Measurements from ENCODE around the gene METAP2.

The METAP2 gene

GRCh38 chr12:95544756-95545155 is 70.8 kb downstream of the METAP2 start:
- peaks cover 19% of the 10 kb centered on the region for H3K27me3 Mint-ChIP-seq (ENCODE audit: low read depth)
- H3K9me3 Mint-ChIP-seq: peaks cover 6% of the 10 kb centered on the region
- peaks cover 20% of the 10 kb centered on the region for H3K4me1 Mint-ChIP-seq (ENCODE audit: low read depth)
- no peak overlapping the region for H3K4me3 Mint-ChIP-seq
- H3K27ac Mint-ChIP-seq: no peak overlapping the region
- no peaks in the 10 kb centered on the region for H3K36me3 Mint-ChIP-seq (ENCODE audit: low read depth)

GRCh38 chr12:95545303-95545702 is 71.4 kb downstream of the METAP2 start:
- Mint-ChIP-seq H3K27me3 (ENCODE audit: low read depth) (peaks cover 19% of the 10 kb centered on the region), H3K9me3 (peaks cover 6% of the 10 kb centered on the region), H3K4me3 (no peak overlapping the region), H3K36me3 (ENCODE audit: low read depth) (no peaks in the 10 kb centered on the region), H3K27ac (no peak overlapping the region), H3K4me1 (ENCODE audit: low read depth) (peaks cover 20% of the 10 kb centered on the region)

DNA sequence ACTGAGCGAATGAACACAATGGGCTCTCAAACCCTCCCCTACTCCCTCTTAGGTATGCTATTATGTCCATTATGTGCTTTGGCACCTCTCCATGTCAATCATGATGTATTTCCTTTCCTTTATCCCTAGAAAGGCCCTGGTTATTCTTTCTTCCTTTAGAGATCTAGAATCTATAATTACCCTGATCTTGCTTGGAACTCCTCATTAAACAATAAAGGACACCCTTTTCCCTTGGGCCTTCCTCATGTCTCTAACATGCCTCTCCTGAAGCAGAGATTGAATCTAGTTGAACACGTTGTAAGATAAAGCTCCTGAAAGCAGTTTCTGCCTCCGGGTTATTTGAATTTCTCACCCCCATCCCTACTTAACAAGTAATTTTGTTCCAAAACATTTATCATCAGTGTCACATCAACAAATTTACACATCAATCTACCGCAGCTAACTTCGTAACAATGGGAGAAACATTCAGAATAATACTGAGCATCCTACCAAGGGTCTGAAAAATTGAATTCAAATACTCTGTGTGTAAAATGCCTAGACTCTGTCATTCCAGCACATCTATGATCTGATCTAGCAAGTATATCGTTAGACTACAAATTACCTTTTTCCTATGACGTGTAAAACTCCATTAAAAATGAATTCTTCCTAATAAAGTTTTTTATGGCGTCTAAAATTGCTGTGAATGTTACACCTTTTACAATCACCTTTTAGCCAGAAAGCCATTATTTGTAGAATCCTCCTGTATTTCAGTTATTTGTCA is 72.0 kb downstream of the METAP2 start:
- peaks cover 6% of the 10 kb centered on the region for H3K9me3 Mint-ChIP-seq
- H3K27ac Mint-ChIP-seq: no peak overlapping the region
- H3K4me1 Mint-ChIP-seq (ENCODE audit: low read depth): peaks cover 22% of the 10 kb centered on the region
- no peaks in the 10 kb centered on the region for H3K36me3 Mint-ChIP-seq (ENCODE audit: low read depth)
- H3K4me3 Mint-ChIP-seq: no peak overlapping the region
- peaks cover 19% of the 10 kb centered on the region for H3K27me3 Mint-ChIP-seq (ENCODE audit: low read depth)

DNA sequence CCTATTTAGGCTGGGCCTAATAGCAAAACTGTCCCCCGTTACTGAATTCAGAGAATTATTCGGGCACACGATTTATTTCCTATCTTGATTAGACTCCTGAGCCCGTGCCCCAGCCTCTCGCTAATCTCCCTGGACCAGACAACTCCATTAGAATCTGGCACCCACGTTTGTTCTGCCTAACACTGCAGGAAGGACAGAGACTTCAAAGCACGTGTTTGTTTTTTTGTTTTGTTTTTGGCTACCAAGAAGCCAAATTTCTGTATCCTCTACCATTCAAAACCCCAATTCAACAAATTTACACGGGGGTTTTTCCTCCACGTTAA is 72.5 kb downstream of the METAP2 start:
- Mint-ChIP-seq H3K27me3 (ENCODE audit: low read depth) (peaks cover 19% of the 10 kb centered on the region), H3K4me1 (ENCODE audit: low read depth) (peaks cover 28% of the 10 kb centered on the region), H3K9me3 (peaks cover 6% of the 10 kb centered on the region), H3K36me3 (ENCODE audit: low read depth) (no peaks in the 10 kb centered on the region), H3K27ac (no peak overlapping the region), H3K4me3 (no peak overlapping the region)

DNA sequence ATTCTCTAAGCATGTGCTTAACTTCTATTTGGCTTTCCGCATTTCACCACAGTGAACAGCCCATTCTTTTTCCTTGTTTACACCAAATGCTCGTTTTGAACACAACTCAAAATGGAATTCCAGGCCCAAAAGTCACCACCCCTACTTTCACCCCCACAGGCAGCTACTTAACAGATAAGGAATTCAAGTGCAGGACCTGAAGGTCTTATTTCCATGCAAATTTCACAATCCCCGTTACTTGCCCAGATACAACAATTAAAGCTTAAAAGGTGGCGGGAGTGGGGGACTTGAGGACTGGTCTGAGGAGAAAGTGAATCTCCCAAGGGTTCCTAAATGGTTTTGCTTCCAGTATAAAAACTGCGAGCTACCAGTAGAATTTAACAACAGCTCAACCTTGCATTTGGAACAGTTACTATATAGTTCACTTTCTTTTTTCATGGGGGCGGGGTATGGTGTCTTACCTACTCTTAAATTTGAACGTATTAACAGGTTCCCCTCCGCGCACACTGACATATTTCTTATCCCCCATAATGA is 73.6 kb downstream of the METAP2 start:
- Mint-ChIP-seq H3K27ac (peak overlapping the region; percentile 83), H3K9me3 (peaks cover 6% of the 10 kb centered on the region), H3K4me1 (ENCODE audit: low read depth) (peaks cover 34% of the 10 kb centered on the region), H3K36me3 (ENCODE audit: low read depth) (no peaks in the 10 kb centered on the region), H3K27me3 (ENCODE audit: low read depth) (peaks cover 19% of the 10 kb centered on the region), H3K4me3 (peak overlapping the region; percentile 86)

DNA sequence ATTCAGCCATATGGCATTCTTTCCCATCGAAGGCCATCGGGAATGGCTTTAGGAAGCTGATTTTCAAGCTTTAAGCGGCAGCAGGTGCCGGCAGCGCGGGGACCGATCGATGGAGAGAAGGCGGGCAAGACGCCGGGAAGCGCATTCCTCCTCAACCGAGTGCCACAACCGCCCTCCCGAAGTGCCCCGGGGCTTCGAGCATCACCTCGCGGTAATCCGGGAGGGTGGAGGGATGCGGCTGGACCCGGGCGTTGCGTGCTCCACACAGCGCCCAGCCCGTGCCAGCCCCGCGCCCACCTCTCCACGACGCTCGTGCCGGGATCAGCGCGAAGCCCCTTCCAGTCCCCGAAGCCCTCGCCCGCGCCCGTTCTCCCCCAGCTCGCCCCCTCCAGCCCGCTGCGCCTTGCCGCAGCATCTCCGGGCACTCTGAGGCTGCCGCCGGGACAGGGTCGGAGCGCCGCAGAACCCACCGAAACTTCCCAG is 74.1 kb downstream of the METAP2 start:
- H3K27ac Mint-ChIP-seq: peak overlapping the region; percentile 83

GRCh38 chr12:95548539-95549391 is 74.8 kb downstream of the METAP2 start:
- Mint-ChIP-seq H3K9me3 (peaks cover 6% of the 10 kb centered on the region), H3K27ac (peak overlapping the region; percentile 56), H3K4me3 (peak overlapping the region; percentile 68), H3K36me3 (ENCODE audit: low read depth) (no peaks in the 10 kb centered on the region), H3K27me3 (ENCODE audit: low read depth) (peaks cover 19% of the 10 kb centered on the region), H3K4me1 (ENCODE audit: low read depth) (peaks cover 41% of the 10 kb centered on the region)

More for the DNA sequence above, 74.1 kb downstream of the METAP2 start:
- Mint-ChIP-seq H3K9me3 (peaks cover 6% of the 10 kb centered on the region), H3K4me1 (ENCODE audit: low read depth) (peaks cover 36% of the 10 kb centered on the region), H3K27me3 (ENCODE audit: low read depth) (peaks cover 19% of the 10 kb centered on the region), H3K4me3 (peak overlapping the region; percentile 86), H3K36me3 (ENCODE audit: low read depth) (no peaks in the 10 kb centered on the region)

DNA sequence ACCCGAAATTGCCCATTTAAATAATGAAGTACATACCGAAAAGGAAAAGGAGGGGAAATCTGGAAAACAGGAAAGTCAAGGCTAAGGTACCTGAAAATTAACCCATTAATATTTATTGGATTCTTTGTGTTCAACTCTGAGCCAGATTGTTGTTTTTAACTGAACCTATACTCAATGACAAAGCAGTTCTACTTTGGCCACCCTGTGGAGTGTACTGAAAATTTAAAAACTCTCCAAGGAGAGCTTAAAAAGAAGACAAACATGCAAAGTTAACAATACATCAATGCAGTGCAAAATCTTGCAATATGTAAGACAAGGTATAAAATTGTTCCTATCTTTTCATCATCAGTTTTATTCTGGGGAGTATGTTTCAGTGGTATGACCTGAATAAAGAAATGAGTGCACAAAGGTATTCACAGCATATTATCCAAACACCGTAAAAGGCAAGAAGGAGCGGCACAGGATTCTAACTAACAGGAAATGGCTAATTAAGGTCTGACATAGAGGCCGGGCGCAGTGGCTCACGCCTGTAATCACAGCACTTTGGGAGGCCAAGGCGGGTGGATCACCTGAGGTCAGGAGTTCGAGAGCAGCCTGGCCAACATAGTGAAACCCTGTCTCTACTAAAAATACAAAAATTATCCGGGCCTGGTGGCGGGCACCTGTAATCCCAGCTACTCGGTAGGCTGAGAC is 75.6 kb downstream of the METAP2 start:
- no peaks in the 10 kb centered on the region for H3K36me3 Mint-ChIP-seq (ENCODE audit: low read depth)
- peak overlapping the region; percentile 56 for H3K27ac Mint-ChIP-seq
- peaks cover 6% of the 10 kb centered on the region for H3K9me3 Mint-ChIP-seq
- H3K27me3 Mint-ChIP-seq (ENCODE audit: low read depth): peaks cover 19% of the 10 kb centered on the region
- H3K4me1 Mint-ChIP-seq (ENCODE audit: low read depth): peaks cover 47% of the 10 kb centered on the region
- peak overlapping the region; percentile 68 for H3K4me3 Mint-ChIP-seq

- Mint-ChIP-seq H3K9me3 (peaks cover 6% of the 10 kb centered on the region), H3K4me1 (ENCODE audit: low read depth) (peaks cover 47% of the 10 kb centered on the region), H3K4me3 (peak within 1 kb of the TSS; percentile 74), H3K36me3 (ENCODE audit: low read depth) (no peaks in the 10 kb centered on the region), H3K27ac (peak within 1 kb of the TSS; percentile 78), H3K27me3 (ENCODE audit: low read depth) (peaks cover 19% of the 10 kb centered on the region)
These were observed 77.4 kb downstream of the METAP2 start, which contains the start of gene USP44 for GRCh38 chr12:95551305-95551704. TSS of gene USP44 (minus strand) at chr12:95551476. CDS start at chr12:95534256, 17,220 bp downstream.

DNA sequence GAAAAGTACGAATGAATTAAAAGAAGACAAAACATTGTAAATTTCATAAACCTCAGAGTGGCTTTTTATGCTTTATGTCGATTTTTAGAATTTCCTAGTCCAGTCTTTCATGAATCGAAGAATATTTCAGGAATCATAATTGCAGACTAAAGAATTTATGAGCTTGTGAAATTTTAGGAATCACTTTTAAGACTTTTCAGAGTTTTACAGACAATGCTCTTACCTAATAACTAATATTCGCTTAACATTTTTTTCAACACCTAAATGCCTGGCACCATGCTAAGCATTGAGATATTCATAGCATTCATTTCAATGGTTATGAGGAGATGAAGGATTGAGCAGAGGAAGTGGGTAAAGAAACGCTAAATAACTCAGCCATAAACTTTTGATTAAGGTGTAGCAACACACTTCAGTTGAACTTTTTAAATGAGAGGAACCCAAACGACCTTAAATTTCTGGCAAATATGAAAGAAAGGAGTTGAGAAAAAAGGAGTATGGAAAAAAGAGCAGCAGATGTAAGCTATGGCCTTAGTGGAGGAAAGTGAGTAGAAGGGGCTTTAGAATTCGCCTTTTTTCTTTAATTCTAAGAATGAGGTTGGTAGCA is 78.1 kb downstream of the METAP2 start:
- Mint-ChIP-seq H3K27me3 (ENCODE audit: low read depth) (peaks cover 17% of the 10 kb centered on the region), H3K36me3 (ENCODE audit: low read depth) (no peaks in the 10 kb centered on the region), H3K4me3 (peak overlapping the region; percentile 74), H3K27ac (peak overlapping the region; percentile 78), H3K4me1 (ENCODE audit: low read depth) (peaks cover 42% of the 10 kb centered on the region), H3K9me3 (peaks cover 6% of the 10 kb centered on the region)

DNA sequence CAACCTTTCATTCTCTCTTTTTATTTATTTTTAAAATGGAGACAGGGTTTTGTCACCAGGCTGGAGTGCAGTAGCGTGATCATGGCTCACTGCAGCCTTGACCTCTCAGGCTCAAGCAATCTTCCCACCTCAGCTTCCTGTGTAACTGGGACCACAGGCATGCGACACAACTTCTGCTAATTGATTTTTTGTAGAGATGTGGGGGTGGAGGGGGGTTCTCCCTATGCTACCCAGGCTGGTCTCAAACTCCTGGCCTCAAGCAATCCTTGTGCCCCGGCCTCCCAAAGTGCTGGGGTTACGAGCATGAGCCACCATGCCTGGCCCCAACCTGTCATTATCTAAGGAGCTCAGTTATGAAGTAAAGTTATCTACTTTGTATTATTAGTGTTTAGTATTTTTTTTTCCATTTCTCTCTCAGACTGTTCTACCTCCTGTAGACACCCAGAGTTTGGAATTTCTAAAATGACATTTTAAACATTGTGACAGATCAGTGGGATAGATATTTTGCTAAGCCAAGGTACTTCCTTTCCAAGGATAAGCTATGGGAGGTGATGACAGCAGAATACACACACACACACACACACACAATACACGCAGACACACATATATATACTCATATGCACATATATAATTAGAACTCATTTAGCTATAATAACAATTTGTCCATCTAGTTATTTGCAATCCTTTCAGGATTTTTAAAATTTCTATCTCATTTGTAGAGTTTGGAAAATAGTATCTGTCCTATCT is 79.4 kb downstream of the METAP2 start:
- Mint-ChIP-seq H3K9me3 (peaks cover 6% of the 10 kb centered on the region), H3K4me1 (ENCODE audit: low read depth) (peaks cover 32% of the 10 kb centered on the region), H3K4me3 (peak overlapping the region; percentile 69), H3K36me3 (ENCODE audit: low read depth) (no peaks in the 10 kb centered on the region), H3K27ac (peak overlapping the region; percentile 74), H3K27me3 (ENCODE audit: low read depth) (peaks cover 7% of the 10 kb centered on the region)

- H3K4me3 Mint-ChIP-seq: no peak overlapping the region
- H3K9me3 Mint-ChIP-seq: peaks cover under 1% of the 10 kb centered on the region
- H3K27ac Mint-ChIP-seq: no peak overlapping the region
- H3K36me3 Mint-ChIP-seq (ENCODE audit: low read depth): no peaks in the 10 kb centered on the region
- peaks cover 28% of the 10 kb centered on the region for H3K4me1 Mint-ChIP-seq (ENCODE audit: low read depth)
- peaks cover 1% of the 10 kb centered on the region for H3K27me3 Mint-ChIP-seq (ENCODE audit: low read depth)
These were observed 80.7 kb downstream of the METAP2 start for GRCh38 chr12:95554532-95555071.

DNA sequence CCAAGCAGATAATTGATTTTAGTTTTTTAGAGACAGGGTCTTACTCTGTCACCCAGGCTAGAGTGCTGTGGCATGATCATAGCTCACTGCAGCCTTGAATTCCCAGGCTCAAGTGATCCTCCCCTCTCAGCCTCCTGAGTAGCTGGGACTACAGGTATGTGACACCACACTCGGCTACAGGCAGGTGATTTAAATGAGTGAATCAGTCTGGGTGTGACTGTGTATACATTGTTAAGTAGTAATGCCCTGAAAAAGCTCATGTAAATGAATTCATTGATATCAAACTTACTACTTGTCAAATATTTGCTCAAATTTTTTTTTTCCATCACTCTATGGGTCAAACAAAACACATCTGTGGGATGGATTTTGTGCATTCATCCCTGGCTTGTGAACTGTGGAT is 83.7 kb downstream of the METAP2 start:
- Mint-ChIP-seq H3K27ac (no peak overlapping the region), H3K27me3 (ENCODE audit: low read depth) (no peaks in the 10 kb centered on the region), H3K4me3 (no peak overlapping the region), H3K9me3 (no peaks in the 10 kb centered on the region), H3K36me3 (ENCODE audit: low read depth) (no peaks in the 10 kb centered on the region), H3K4me1 (ENCODE audit: low read depth) (peaks cover 13% of the 10 kb centered on the region)
